Neural crest cell (in vitro differentiated cells): Measurements from ENCODE around the gene SLC15A4. TPM values are rescaled to one million over a fixed set of nuclear protein-coding genes. Genes with fewer than 3 reads are reported as not detected.

Source experiments
- DNase-seq: peaks from one replicate; pipeline ENCODE4 v3.0.0; 2021; ENCODE audit warnings: low read depth, mixed read lengths, low spot score
- H3K27ac Mint-ChIP-seq: one replicate; pipeline ENCODE4 v1.8.0; 2021; ENCODE audit warnings: mild to moderate bottlenecking, mixed read lengths; ENCODE audit not compliant: unreplicated experiment
- H3K27me3 Mint-ChIP-seq: 2 replicates; pipeline ENCODE4 v1.8.0; 2021; ENCODE audit warnings: low read depth, mild to moderate bottlenecking, mixed read lengths
- H3K36me3 Mint-ChIP-seq: 2 replicates; pipeline ENCODE4 v1.8.0; 2021; ENCODE audit warnings: low read depth, mild to moderate bottlenecking, mixed read lengths
- H3K4me1 Mint-ChIP-seq: 2 replicates; pipeline ENCODE4 v1.8.0; 2021; ENCODE audit warnings: mixed read lengths
- H3K4me3 Mint-ChIP-seq: one replicate; pipeline ENCODE4 v1.8.0; 2021; ENCODE audit warnings: mild to moderate bottlenecking, mixed read lengths
- H3K9me3 Mint-ChIP-seq: 2 replicates; pipeline ENCODE4 v1.8.0; 2021; ENCODE audit warnings: mixed read lengths
- CTCF ChIP-seq: fragments of 200-600 bp; sonication (generic); conservative IDR thresholded peaks from 2 replicates; pipeline ENCODE4 v1.5.0; 2021; ENCODE audit warnings: antibody characterized with exemption, mild to moderate bottlenecking
- total RNA-seq: library from RNA; stranded (reverse); gene quantifications from 2 replicates; pipeline ENCODE4 v1.2.1, GENCODE V29; 2021

Gene SLC15A4
- total RNA-seq, 1 donor from 2014 or later, result 19.4 TPM

DNA sequence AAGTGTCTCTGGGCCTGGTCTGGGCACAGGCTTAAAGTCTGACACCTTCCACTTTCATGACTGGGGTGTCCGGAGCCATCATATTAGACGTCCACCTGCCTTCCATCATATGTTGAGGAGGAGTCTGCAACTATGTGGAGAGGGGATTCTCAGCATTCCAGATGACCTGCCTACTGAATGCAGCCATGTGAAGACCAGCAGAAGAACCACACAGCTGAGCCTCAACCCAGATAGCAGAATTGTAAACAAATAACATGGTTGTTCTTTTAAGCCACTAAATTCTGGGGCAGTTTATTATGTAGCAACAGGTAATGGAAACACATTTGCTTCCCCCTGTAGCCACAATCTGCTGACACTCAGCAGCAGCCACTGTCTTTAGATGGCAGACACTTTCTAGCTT is 4.0 kb upstream of the SLC15A4 start:
- no peak for DNase-seq
- no peak for TF ChIP-seq CTCF
- Mint-ChIP-seq H3K36me3 (no peaks in the 10 kb centered on the region), H3K4me3 (no peak overlapping the region), H3K27me3 (no peaks in the 10 kb centered on the region), H3K9me3 (no peaks in the 10 kb centered on the region), H3K4me1 (peaks cover 13% of the 10 kb centered on the region), H3K27ac (no peak overlapping the region)

- DNase-seq, result no peak
- no peak for TF ChIP-seq CTCF
- Mint-ChIP-seq H3K27ac (no peak overlapping the region), H3K9me3 (no peaks in the 10 kb centered on the region), H3K36me3 (peaks cover 1% of the 10 kb centered on the region), H3K4me3 (peak overlapping the region; percentile 78), H3K4me1 (peaks cover 25% of the 10 kb centered on the region), H3K27me3 (no peaks in the 10 kb centered on the region)
Observed at GRCh38 chr12:128825835-128826234, 2.1 kb upstream of the SLC15A4 start.

DNA sequence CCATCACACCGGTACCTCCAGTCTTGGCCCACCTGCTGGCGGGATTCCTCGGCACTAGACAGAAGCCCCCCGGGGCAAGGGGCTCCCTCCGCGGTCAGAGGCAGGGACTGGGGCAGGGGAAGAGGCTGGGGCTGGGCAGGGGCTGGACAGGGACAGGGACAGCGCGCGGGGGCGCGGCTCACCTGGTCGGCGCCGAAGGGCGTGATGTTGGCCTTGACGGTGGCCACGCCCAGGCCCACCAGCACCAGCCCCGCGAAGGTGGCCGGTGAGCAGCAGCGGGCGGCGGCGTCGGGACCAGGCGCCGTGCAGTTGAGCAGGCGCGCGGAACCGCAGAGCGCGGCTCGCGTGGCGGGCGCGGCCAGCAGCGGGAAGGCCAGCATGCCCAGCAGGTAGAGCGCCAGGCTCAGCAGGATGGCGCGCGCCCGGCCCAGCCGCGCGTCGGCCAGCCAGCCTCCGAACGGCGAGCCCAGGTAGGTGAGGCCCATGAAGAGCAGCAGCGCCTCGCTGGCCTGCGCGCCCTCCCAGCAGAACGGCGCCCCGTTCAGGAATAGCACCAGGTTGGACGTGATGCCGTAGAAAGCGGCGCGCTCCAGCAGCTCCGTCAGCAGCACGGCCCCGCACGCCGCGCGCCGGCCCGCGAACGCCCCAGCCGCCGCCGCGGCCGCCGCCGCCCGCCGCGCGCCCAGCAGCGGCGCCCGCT is 392 bp downstream of the SLC15A4 start:
- Mint-ChIP-seq H3K4me1 (peaks cover 32% of the 10 kb centered on the region), H3K9me3 (no peaks in the 10 kb centered on the region), H3K36me3 (peaks cover 2% of the 10 kb centered on the region), H3K27me3 (no peaks in the 10 kb centered on the region), H3K4me3 (peak overlapping the region; percentile 95), H3K27ac (no peak overlapping the region)
- DNase-seq, result peak; percentile 7
- no peak for TF ChIP-seq CTCF

DNA sequence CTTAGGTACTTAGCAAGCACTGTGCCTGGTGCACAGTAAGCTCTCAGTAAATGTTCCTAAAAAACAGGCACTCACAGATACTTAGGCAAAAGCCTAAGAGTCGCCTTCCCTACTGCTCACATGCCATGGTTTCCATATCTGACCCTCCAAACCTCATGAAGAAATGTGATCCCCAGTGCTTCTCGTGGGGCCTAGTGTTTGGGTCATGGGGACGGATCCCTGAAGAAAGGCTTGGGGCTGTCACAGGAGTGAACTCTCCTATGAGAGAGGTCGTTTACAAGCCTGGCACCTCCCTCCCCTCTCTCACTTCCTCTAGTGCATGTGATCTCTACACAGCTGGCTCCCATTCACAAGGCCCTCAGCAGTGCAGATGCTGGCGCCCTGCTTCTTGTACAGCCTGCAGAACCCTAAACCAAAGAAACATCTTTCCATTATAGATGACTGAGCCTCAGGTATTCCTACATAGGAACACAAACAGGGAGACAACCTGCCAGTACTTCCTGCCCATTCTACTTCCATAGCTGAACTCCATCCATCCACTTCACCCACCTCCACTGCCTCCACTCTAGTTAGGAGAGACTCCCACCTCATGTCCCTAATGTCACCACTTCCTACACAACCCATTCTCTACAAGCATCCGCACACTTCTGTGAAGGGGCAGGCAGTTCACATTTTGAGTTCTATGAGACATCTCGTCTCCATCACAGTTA is 2.9 kb downstream of the SLC15A4 start:
- DNase-seq, result no peak
- TF ChIP-seq CTCF, result no peak
- peaks cover 2% of the 10 kb centered on the region for H3K36me3 Mint-ChIP-seq
- H3K27ac Mint-ChIP-seq, result no peak overlapping the region
- H3K4me3 Mint-ChIP-seq, result peak overlapping the region; percentile 80
- no peaks in the 10 kb centered on the region for H3K27me3 Mint-ChIP-seq
- H3K4me1 Mint-ChIP-seq, result peaks cover 41% of the 10 kb centered on the region
- H3K9me3 Mint-ChIP-seq, result no peaks in the 10 kb centered on the region

- H3K27me3 Mint-ChIP-seq, result no peaks in the 10 kb centered on the region
- no peak overlapping the region for H3K27ac Mint-ChIP-seq
- peaks cover 2% of the 10 kb centered on the region for H3K36me3 Mint-ChIP-seq
- peak overlapping the region; percentile 56 for H3K4me3 Mint-ChIP-seq
- DNase-seq, result no peak
- TF ChIP-seq CTCF, result no peak
- H3K9me3 Mint-ChIP-seq, result no peaks in the 10 kb centered on the region
- peaks cover 39% of the 10 kb centered on the region for H3K4me1 Mint-ChIP-seq
Observed at GRCh38 chr12:128820253-128820652, 3.5 kb downstream of the SLC15A4 start.
